Left ventricle myocardium inferior (tissue), 1 donor: ENCODE results near the gene KPTN. TPM values are rescaled to one million over a fixed set of nuclear protein-coding genes. Genes with fewer than 3 reads are reported as not detected.

Experiments used
- DNase-seq: peaks from one replicate; pipeline ENCODE4 v3.0.0-alpha.2; 2020
- H3K27ac ChIP-seq: fragments of 200-600 bp; replicated peaks from 2 replicates; pipeline ENCODE4 v1.8.0; 2021
- H3K27me3 ChIP-seq: fragments of 200-600 bp; 2 replicates; pipeline ENCODE4 v1.8.0; 2021; ENCODE audit warnings: low read depth
- H3K36me3 ChIP-seq: fragments of 200-600 bp; 2 replicates; pipeline ENCODE4 v1.8.0; 2021
- H3K4me1 ChIP-seq: fragments of 200-600 bp; 2 replicates; pipeline ENCODE4 v1.8.0; 2021
- H3K4me3 ChIP-seq: fragments of 200-600 bp; 2 replicates; pipeline ENCODE4 v1.8.0; 2021; ENCODE audit warnings: mild to moderate bottlenecking, moderate library complexity
- H3K9me3 ChIP-seq: fragments of 200-600 bp; replicated peaks from 2 replicates; pipeline ENCODE4 v1.8.0; 2021
- intact Hi-C: fragments of 100-400 bp; cut with micrococcal nuclease; formaldehyde crosslinking; loops from one replicate; pipeline ENCODE4 v1.11.0; 2022
- total RNA-seq: library from RNA; stranded (reverse); fragmentation: NEBNext Ultra II Directional; extraction: Animal tissue kit (Norgen Biotek cat#: 25700); gene quantifications from one replicate; pipeline ENCODE4 v1.2.1, GENCODE V29; 2021
- TF ChIP-seq, protein P1 (sequence below): fragments of 200-600 bp; IDR thresholded peaks from 2 replicates; pipeline ENCODE4 v1.8.0; 2021; ENCODE audit warnings: antibody characterized with exemption, mild to moderate bottlenecking, borderline replicate concordance
- donor health status: DM: no; HTN: yes; CAD: no; lungs with severe emphysema.

Gene KPTN
- total RNA-seq, 1 donor from 2014 or later, result 10.9 TPM

DNA sequence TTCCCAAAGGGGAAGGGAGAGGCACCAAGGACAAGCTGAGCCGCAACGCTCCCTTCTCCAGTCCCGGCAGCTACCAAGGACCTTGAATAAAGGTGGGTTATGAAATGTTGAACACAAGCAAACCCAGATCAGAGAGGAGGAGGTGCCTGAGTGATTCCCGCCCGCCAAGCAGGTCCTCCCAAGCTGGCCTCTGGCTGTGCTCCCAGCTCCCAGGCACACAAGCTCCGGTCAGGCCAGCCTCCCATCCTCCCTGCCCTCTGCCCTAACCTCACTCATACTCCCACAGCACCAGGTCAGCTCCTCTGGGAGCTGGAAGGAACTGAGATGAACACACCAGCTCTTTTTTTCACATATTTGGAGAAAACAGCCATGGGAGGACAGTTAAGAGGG is 27.1 kb upstream of the KPTN start:
- Histone ChIP-seq H3K36me3 (no peaks in the 10 kb centered on the region), H3K27ac (peak overlapping the region; percentile 97), H3K4me1 (peaks cover 93% of the 10 kb centered on the region), H3K27me3 (no peaks in the 10 kb centered on the region), H3K9me3 (no peaks in the 10 kb centered on the region), H3K4me3 (peak overlapping the region; percentile 99)
- intact Hi-C loops, result no loop called here
- TF ChIP-seq, protein P1, sequence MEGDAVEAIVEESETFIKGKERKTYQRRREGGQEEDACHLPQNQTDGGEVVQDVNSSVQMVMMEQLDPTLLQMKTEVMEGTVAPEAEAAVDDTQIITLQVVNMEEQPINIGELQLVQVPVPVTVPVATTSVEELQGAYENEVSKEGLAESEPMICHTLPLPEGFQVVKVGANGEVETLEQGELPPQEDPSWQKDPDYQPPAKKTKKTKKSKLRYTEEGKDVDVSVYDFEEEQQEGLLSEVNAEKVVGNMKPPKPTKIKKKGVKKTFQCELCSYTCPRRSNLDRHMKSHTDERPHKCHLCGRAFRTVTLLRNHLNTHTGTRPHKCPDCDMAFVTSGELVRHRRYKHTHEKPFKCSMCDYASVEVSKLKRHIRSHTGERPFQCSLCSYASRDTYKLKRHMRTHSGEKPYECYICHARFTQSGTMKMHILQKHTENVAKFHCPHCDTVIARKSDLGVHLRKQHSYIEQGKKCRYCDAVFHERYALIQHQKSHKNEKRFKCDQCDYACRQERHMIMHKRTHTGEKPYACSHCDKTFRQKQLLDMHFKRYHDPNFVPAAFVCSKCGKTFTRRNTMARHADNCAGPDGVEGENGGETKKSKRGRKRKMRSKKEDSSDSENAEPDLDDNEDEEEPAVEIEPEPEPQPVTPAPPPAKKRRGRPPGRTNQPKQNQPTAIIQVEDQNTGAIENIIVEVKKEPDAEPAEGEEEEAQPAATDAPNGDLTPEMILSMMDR, result peak; percentile 1
- DNase-seq, result peak; percentile 63

DNA sequence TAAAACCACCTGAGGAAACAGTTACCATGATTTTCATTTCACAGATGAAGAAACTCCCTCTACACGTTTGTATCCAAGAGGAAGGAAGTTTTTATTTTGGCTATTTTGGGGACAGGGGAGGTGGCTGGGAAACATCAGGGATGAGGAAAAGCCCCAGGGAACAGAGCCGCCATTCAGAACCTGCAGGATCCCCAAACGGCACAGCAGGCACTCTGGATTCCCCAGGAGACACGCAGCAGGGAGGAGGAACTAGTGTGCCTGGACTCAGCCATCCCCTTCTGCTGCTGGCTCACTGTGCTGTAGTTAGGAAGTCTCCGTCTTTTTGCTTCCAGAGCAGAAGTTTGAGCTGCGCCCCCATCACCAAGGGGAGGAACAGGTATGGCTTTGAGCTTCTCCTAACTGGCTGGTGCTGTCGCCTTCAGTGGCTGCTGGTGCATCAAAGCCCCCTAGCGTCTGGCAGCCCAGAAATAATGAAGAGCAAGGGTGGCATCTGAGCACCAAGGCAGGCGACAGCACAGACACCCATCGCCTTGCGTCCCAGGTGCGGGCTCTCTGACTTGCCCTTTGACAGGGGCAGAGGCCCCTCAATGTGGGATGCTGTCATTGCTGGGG is 26.6 kb upstream of the KPTN start:
- Histone ChIP-seq H3K4me3 (peak overlapping the region; percentile 99), H3K4me1 (peaks cover 93% of the 10 kb centered on the region), H3K9me3 (no peaks in the 10 kb centered on the region), H3K27ac (peak overlapping the region; percentile 97), H3K36me3 (no peaks in the 10 kb centered on the region), H3K27me3 (no peaks in the 10 kb centered on the region)
- intact Hi-C loops, result no loop called here
- no peak for DNase-seq
- TF ChIP-seq, protein P1, result peak; percentile 15

DNA sequence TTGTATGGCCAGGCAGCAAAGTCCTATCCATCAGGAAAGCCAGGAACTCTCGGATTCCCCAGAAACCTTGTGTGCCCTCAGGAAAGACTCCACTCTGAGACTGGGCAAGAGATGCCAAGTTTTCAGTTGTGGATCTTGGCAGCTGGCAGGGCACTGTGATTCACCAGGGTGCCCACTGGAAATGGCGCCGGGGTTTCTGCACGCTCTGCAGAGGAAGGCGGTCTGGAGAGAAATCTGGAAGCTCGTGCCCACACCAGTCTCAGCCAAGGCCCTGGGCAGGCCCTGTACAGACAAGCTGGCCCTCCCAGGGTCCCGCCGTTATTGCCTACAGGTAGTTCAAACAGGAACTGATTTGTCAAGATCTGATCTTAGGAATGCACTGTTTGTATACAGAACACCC is 26.0 kb upstream of the KPTN start:
- H3K27me3 ChIP-seq, result no peaks in the 10 kb centered on the region
- no peak for DNase-seq

DNA sequence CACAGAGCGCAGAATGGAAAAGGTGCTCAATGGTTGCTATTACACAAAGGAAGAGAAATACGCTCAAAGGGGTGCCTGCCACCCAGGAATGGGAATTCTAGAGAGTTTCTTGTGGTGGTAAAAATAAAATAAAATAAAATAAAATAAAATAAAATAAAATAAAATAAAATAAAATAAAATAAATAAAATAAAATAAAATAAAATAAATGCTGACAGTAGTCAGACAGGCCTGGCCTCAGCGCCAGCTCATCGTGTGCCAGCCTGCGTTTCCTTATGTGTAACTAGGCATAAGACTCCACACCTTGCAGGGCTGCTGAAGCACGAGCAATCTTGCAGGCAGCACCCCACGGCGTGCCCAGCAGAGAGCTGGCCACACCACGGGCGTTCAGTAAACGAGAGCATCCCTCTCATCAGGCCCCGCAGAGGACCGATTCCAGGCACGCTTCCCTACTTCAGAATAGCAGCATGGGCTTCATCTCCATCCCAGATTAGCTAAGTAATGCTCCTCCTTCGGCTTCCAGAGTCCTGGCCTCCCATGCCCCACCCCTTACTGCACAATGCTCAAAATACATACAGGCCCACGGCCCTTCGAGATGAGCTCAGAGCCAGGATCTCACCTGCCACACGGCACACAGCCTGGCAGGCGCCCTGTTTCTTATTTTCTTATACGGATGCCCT is 25.3 kb upstream of the KPTN start:
- H3K4me3 ChIP-seq, result peak overlapping the region; percentile 99
- TF ChIP-seq, protein P1, result no peak
- H3K36me3 ChIP-seq, result no peaks in the 10 kb centered on the region
- peak overlapping the region; percentile 97 for H3K27ac ChIP-seq
- no peaks in the 10 kb centered on the region for H3K9me3 ChIP-seq
- H3K4me1 ChIP-seq, result peaks cover 92% of the 10 kb centered on the region
- no peaks in the 10 kb centered on the region for H3K27me3 ChIP-seq
- intact Hi-C loops, result no loop called here
- no peak for DNase-seq

More for the DNA sequence above, 26.0 kb upstream of the KPTN start:
- H3K27ac ChIP-seq, result peak overlapping the region; percentile 97
- H3K36me3 ChIP-seq, result no peaks in the 10 kb centered on the region
- H3K4me3 ChIP-seq, result peak overlapping the region; percentile 99
- intact Hi-C loops, result no loop called here
- TF ChIP-seq, protein P1, result no peak
- H3K4me1 ChIP-seq, result peaks cover 97% of the 10 kb centered on the region
- no peaks in the 10 kb centered on the region for H3K9me3 ChIP-seq

DNA sequence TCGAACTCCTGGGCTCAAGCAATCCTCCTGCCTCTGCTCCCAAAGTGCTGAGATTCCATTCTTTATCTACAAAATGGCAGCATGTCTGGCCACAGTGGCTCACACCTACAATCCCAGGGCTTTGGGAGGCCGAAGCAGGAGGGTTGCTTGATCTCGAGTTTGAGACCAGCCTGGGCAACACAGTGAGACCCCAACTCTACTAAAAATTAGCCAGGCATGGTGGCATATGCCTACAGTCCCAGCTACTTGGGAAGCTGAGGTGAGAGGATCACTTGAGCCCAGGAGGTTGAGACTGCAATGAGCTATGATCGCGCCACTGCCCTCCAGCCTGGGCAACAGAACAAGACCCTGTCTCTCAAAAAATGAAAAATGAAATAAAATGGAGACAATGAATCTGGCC is 24.7 kb upstream of the KPTN start:
- H3K4me3 ChIP-seq, result no peak overlapping the region
- no peaks in the 10 kb centered on the region for H3K9me3 ChIP-seq
- peaks cover 91% of the 10 kb centered on the region for H3K4me1 ChIP-seq
- H3K27me3 ChIP-seq, result no peaks in the 10 kb centered on the region
- peak overlapping the region; percentile 81 for H3K27ac ChIP-seq
- DNase-seq, result no peak
- H3K36me3 ChIP-seq, result peaks cover 6% of the 10 kb centered on the region
- intact Hi-C loops, result no loop called here
- TF ChIP-seq, protein P1, result no peak
